ENCODE data around the gene LGMN.

LGMN gene

GRCh38 chr14:92748259-92749016 lies at the start of gene LGMN:
Gene LGMN (minus strand): TSS chr14:92748627. CDS start chr14:92732786, 15,841 bp downstream.
- Mint-ChIP-seq H3K4me3 (peak within 1 kb of the TSS; percentile 80), H3K9me3 (no peaks in the 10 kb centered on the region), H3K36me3 (ENCODE audit: insufficient read depth) (peaks cover 15% of the 10 kb centered on the region), H3K27me3 (peaks cover 61% of the 10 kb centered on the region), H3K27ac (ENCODE audit: low read depth) (peak within 1 kb of the TSS; percentile 72), H3K4me1 (peaks cover 50% of the 10 kb centered on the region)
- peak; percentile 87 for ATAC-seq (replicated peaks; ENCODE audit: extremely low read depth, poor library complexity, severe bottlenecking)
- peak; percentile 51 to 61 for DNase-seq (ENCODE audit: low spot score in 2 of 2)

- H3K4me3 Mint-ChIP-seq = peak overlapping the region; percentile 99
- H3K27ac Mint-ChIP-seq (ENCODE audit: low read depth) = peak overlapping the region; percentile 97
- no peaks in the 10 kb centered on the region for H3K27me3 Mint-ChIP-seq
- peaks cover 29% of the 10 kb centered on the region for H3K36me3 Mint-ChIP-seq (ENCODE audit: insufficient read depth)
- peaks cover 6% of the 10 kb centered on the region for H3K9me3 Mint-ChIP-seq
- peaks cover 32% of the 10 kb centered on the region for H3K4me1 Mint-ChIP-seq
- ATAC-seq (replicated peaks; ENCODE audit: extremely low read depth, poor library complexity, severe bottlenecking) = no peak
- DNase-seq (ENCODE audit: low spot score in 2 of 2) = no peak
Measured at GRCh38 chr14:92794961-92795360, 46.5 kb upstream of the LGMN start.

DNA sequence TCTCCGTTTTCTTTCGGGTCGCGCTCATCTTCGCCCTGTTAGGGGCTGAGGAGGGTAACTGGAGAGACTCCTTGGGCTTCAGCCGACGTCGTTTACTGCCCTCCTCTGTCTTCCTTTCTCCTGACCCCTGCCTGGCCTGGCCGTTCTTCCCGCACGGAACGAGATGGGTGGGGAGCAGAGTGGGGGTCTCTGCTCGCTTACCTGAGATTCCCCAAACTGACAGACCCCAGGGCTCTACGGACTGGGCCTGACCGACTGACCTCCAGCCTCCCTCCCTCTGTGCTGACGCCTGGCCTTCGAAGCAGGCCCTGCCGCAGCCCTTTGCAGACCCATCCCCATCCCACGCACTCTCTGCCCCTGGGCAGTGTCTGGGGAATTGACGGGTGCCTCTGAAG lies 46.1 kb upstream of the LGMN start:
- peak overlapping the region; percentile 99 for H3K4me3 Mint-ChIP-seq
- H3K27me3 Mint-ChIP-seq = no peaks in the 10 kb centered on the region
- H3K27ac Mint-ChIP-seq (ENCODE audit: low read depth) = peak overlapping the region; percentile 97
- ATAC-seq (replicated peaks; ENCODE audit: extremely low read depth, poor library complexity, severe bottlenecking) (no peak), DNase-seq (ENCODE audit: low spot score in 2 of 2) (no peak)
- H3K4me1 Mint-ChIP-seq = peaks cover 29% of the 10 kb centered on the region
- peaks cover 24% of the 10 kb centered on the region for H3K36me3 Mint-ChIP-seq (ENCODE audit: insufficient read depth)
- peaks cover 10% of the 10 kb centered on the region for H3K9me3 Mint-ChIP-seq

GRCh38 chr14:92793709-92794546 lies 45.5 kb upstream of the LGMN start, which contains the start of gene GOLGA5:
Gene GOLGA5 (plus strand): TSS chr14:92794305. CDS start chr14:92797438, 3,133 bp downstream.
- DNase-seq (ENCODE audit: low spot score in 2 of 2) = peak; percentile 97 to 99
- Mint-ChIP-seq H3K27me3 (no peaks in the 10 kb centered on the region), H3K36me3 (ENCODE audit: insufficient read depth) (peaks cover 21% of the 10 kb centered on the region)

GRCh38 chr14:92792885-92793284 lies 44.5 kb upstream of the LGMN start:
- H3K4me3 Mint-ChIP-seq = peak overlapping the region; percentile 99
- H3K9me3 Mint-ChIP-seq = peaks cover 19% of the 10 kb centered on the region
- no peaks in the 10 kb centered on the region for H3K27me3 Mint-ChIP-seq
- peaks cover 21% of the 10 kb centered on the region for H3K4me1 Mint-ChIP-seq
- ATAC-seq (replicated peaks; ENCODE audit: extremely low read depth, poor library complexity, severe bottlenecking) (no peak), DNase-seq (ENCODE audit: low spot score in 2 of 2) (no peak)
- H3K36me3 Mint-ChIP-seq (ENCODE audit: insufficient read depth) = peaks cover 17% of the 10 kb centered on the region
- H3K27ac Mint-ChIP-seq (ENCODE audit: low read depth) = no peak overlapping the region

More at GRCh38 chr14:92793709-92794546, 45.5 kb upstream of the LGMN start, which contains the start of gene GOLGA5:
- peaks cover 29% of the 10 kb centered on the region for H3K4me1 Mint-ChIP-seq
- peak within 1 kb of the TSS; percentile 99 for H3K4me3 Mint-ChIP-seq
- peak; percentile 91 for ATAC-seq (replicated peaks; ENCODE audit: extremely low read depth, poor library complexity, severe bottlenecking)
- peak within 1 kb of the TSS; percentile 97 for H3K27ac Mint-ChIP-seq (ENCODE audit: low read depth)
- H3K9me3 Mint-ChIP-seq = peaks cover 16% of the 10 kb centered on the region

DNA sequence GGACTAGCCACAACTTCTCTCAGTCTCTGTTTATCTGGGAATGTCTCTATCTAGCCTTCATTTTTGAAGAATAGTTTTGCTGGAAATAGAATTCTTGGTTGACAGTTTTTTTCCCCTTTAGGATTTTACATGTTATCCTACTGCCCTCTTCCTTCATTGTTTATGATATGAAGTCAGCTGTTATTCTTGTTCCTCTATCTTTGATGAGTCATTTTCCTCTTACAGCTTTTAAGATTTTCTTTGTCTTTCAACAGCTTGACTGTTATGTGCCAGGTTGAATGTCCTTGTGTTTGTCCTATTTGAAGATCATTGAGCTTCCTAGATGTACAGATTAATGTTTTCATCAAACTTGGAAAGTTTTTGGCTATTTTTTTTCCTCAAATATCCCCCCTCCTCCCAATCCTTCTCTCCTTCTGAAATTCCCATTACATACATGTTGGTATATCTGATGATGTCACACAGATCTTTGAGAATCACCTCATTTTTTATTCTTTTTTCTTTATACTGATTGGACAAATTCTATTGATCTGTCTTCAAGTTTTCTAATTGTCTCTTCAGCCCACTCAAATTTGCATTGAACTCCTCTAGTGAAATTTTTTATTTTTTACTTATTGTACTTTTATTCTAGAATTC lies 41.1 kb upstream of the LGMN start:
- DNase-seq (ENCODE audit: low spot score in 2 of 2) = no peak
- Mint-ChIP-seq H3K27ac (ENCODE audit: low read depth) (no peak overlapping the region), H3K36me3 (ENCODE audit: insufficient read depth) (peaks cover 9% of the 10 kb centered on the region), H3K4me1 (peaks cover 8% of the 10 kb centered on the region), H3K9me3 (peaks cover 19% of the 10 kb centered on the region), H3K4me3 (no peak overlapping the region), H3K27me3 (no peaks in the 10 kb centered on the region)
- ATAC-seq (replicated peaks; ENCODE audit: extremely low read depth, poor library complexity, severe bottlenecking) = no peak

GRCh38 chr14:92787554-92787953 lies 39.1 kb upstream of the LGMN start:
- DNase-seq (ENCODE audit: low spot score in 2 of 2) (no peak), ATAC-seq (replicated peaks; ENCODE audit: extremely low read depth, poor library complexity, severe bottlenecking) (no peak)
- Mint-ChIP-seq H3K9me3 (peaks cover 19% of the 10 kb centered on the region), H3K27me3 (no peaks in the 10 kb centered on the region), H3K27ac (ENCODE audit: low read depth) (no peak overlapping the region), H3K4me1 (no peaks in the 10 kb centered on the region), H3K4me3 (no peak overlapping the region), H3K36me3 (ENCODE audit: insufficient read depth) (no peaks in the 10 kb centered on the region)

- ATAC-seq (replicated peaks; ENCODE audit: extremely low read depth, poor library complexity, severe bottlenecking) = no peak
Measured at GRCh38 chr14:92786427-92786756, 38.0 kb upstream of the LGMN start.

DNA sequence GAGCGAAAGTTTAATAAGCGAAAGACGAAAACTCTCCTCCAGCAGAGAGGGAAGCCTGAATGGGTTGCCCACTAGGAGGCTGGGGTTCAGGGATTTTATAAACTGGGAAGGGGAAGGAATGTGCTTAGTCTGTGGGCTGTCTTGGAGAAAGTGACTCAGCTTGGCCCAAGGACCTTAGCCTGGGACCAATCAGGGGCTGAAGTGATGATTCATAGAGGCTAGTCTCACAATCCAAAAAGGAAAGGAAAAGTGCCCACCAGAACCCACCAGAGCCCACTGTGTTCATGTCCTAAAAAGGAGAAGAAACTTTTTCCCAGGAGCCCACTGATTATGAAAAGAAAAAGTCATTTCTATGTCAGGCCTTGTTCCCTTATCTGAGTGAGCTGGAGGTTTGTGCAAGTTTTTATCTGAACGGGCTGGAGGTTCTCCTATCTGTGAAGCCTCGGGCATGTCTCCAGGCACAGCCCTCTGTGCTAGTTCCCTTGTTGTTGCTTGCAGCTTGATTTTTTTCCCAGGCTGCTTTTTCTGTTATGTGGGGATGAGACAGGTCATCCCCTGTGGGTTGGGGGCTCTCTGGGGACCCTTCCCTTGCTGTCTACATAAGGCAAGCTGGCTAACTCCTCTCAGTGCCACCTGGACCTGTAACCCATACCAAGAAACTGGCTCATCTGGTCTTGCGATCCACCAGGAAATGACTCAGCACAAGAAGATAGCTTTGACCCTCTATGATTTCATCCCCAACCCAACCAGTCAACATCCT lies 37.4 kb upstream of the LGMN start:
- H3K4me3 Mint-ChIP-seq = no peak overlapping the region
- H3K36me3 Mint-ChIP-seq (ENCODE audit: insufficient read depth) = no peaks in the 10 kb centered on the region
- no peaks in the 10 kb centered on the region for H3K27me3 Mint-ChIP-seq
- no peaks in the 10 kb centered on the region for H3K4me1 Mint-ChIP-seq
- ATAC-seq (replicated peaks; ENCODE audit: extremely low read depth, poor library complexity, severe bottlenecking) = no peak
- no peak for DNase-seq (ENCODE audit: low spot score in 2 of 2)
- peaks cover 19% of the 10 kb centered on the region for H3K9me3 Mint-ChIP-seq
- H3K27ac Mint-ChIP-seq (ENCODE audit: low read depth) = no peak overlapping the region

More at GRCh38 chr14:92786427-92786756, 38.0 kb upstream of the LGMN start:
- no peak for DNase-seq (ENCODE audit: low spot score in 2 of 2)
- Mint-ChIP-seq H3K4me3 (no peak overlapping the region), H3K27ac (ENCODE audit: low read depth) (no peak overlapping the region), H3K27me3 (no peaks in the 10 kb centered on the region), H3K9me3 (peaks cover 19% of the 10 kb centered on the region), H3K4me1 (no peaks in the 10 kb centered on the region), H3K36me3 (ENCODE audit: insufficient read depth) (no peaks in the 10 kb centered on the region)

DNA sequence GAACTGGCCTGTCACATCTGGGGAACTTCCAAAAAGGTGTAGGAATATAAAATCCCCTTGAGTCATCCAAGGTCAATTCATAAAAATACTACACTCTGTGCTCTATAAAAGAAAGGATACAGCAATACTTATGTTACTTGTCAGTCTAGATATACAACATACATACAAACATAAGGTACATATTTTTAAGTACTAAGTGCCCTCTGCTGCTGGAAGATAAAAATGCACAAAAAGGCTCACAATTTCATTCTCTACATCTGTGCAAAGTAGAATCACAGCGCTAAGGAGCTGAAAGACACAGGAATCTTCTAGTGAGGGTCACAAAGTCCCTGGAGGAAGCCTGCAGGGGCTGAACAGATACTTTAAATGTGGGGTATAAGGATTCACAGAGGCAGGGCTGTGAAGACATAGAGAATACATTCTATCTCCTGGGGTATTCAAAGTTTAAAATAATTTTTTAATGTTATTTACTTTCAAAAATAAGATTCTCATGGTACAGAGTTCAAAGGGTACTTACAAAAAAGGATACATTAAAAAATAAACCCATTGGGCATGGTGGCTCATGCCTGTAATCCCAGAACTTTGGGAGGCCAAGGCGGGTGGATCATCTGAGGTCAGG lies 35.5 kb upstream of the LGMN start:
- Mint-ChIP-seq H3K4me3 (no peak overlapping the region), H3K27me3 (no peaks in the 10 kb centered on the region), H3K27ac (ENCODE audit: low read depth) (no peak overlapping the region), H3K9me3 (peaks cover 3% of the 10 kb centered on the region), H3K4me1 (no peaks in the 10 kb centered on the region), H3K36me3 (ENCODE audit: insufficient read depth) (no peaks in the 10 kb centered on the region)
- ATAC-seq (replicated peaks; ENCODE audit: extremely low read depth, poor library complexity, severe bottlenecking) (peak; percentile 72), DNase-seq (ENCODE audit: low spot score in 2 of 2) (peak in 1 of 2 donors; percentile 16)

GRCh38 chr14:92781350-92781749 lies 32.9 kb upstream of the LGMN start:
- no peaks in the 10 kb centered on the region for H3K36me3 Mint-ChIP-seq (ENCODE audit: insufficient read depth)
- DNase-seq (ENCODE audit: low spot score in 2 of 2) (no peak), ATAC-seq (replicated peaks; ENCODE audit: extremely low read depth, poor library complexity, severe bottlenecking) (no peak)
- H3K27ac Mint-ChIP-seq (ENCODE audit: low read depth) = no peak overlapping the region
- H3K4me3 Mint-ChIP-seq = no peak overlapping the region
- H3K27me3 Mint-ChIP-seq = no peaks in the 10 kb centered on the region
- H3K9me3 Mint-ChIP-seq = no peaks in the 10 kb centered on the region
- no peaks in the 10 kb centered on the region for H3K4me1 Mint-ChIP-seq
